ENCODE results near the gene PRIMA1. TPM values are rescaled to one million over a fixed set of nuclear protein-coding genes. Genes with fewer than 3 reads are reported as not detected.

Gene PRIMA1
- total RNA-seq, 1 donor from 2014 or later: 1.9 TPM

DNA sequence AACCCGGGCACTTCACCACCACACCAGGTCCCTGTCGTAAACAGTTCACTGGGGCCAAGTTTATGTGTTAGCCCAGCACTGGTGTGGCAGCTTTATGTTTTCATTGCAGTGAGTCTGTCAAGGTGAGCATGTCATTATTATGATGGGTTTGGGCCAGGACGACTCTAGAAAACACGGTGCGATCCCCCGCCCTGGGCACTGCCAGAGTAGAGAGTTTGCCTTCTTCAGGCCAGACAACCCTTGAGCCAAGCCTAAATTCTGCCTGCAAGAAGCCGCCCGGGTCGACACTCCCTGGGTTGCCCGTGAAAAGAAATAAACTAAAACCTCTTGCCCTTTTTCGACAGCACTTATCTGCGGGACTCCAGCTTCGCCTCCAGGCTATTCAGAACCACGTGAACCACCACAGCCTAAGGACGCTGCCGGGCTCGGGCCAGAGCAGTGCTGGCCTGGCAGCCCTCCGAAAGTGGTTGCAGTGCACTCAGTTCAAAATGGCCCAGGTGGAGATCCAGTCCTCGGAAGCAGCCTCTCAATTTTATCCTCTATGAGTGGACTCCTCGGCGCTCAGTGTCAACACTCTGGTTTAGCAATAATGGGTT is 81.8 kb downstream of the PRIMA1 start:
- no peak for DNase-seq
- ATAC-seq: peak; percentile 33
- H3K27ac ChIP-seq: no peak overlapping the region
- H3K9me3 ChIP-seq: no peaks in the 10 kb centered on the region
- H3K4me1 ChIP-seq: no peaks in the 10 kb centered on the region
- intact Hi-C loops (cut with DNase I): no loop called here
- H3K4me3 ChIP-seq: no peak overlapping the region
- no peaks in the 10 kb centered on the region for H3K36me3 ChIP-seq
- no peaks in the 10 kb centered on the region for H3K27me3 ChIP-seq
- TF ChIP-seq, protein P1, sequence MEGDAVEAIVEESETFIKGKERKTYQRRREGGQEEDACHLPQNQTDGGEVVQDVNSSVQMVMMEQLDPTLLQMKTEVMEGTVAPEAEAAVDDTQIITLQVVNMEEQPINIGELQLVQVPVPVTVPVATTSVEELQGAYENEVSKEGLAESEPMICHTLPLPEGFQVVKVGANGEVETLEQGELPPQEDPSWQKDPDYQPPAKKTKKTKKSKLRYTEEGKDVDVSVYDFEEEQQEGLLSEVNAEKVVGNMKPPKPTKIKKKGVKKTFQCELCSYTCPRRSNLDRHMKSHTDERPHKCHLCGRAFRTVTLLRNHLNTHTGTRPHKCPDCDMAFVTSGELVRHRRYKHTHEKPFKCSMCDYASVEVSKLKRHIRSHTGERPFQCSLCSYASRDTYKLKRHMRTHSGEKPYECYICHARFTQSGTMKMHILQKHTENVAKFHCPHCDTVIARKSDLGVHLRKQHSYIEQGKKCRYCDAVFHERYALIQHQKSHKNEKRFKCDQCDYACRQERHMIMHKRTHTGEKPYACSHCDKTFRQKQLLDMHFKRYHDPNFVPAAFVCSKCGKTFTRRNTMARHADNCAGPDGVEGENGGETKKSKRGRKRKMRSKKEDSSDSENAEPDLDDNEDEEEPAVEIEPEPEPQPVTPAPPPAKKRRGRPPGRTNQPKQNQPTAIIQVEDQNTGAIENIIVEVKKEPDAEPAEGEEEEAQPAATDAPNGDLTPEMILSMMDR (IDR thresholded peaks at IDR 0.05): no peak

DNA sequence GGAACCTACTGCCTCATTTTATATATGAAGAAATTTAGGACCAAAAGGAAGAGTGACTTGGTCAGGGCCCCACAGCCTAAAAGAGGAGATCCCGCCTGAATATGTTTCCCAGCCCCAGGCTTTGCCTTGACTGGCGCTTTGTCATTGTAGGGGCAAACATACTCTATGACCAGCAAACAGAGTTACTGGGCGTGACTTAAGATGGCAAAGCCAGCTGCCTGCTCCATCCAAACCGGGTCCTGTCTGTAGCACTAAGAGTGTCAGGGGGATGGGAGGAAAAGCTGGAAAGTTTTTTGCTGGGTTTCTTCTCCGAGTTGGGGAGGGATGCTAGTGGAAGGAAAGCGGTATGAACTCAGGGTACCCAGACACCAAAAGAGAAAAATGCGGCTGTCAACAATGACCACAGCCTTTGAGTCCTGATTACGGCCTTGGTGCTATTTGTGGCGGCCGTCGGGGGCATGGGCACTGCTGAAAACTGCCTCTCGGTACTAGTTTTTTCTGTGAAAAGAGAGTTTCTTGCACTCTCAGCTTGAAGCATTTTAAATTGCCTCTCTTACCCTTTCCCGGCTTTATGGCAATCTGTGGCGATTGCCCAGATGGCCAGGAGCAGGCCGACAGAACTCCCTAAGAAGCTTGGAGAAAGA is 82.7 kb downstream of the PRIMA1 start:
- Histone ChIP-seq H3K27ac (no peak overlapping the region), H3K4me1 (no peaks in the 10 kb centered on the region), H3K36me3 (no peaks in the 10 kb centered on the region), H3K27me3 (no peaks in the 10 kb centered on the region), H3K4me3 (no peak overlapping the region), H3K9me3 (no peaks in the 10 kb centered on the region)
- no peak for ATAC-seq
- no peak for DNase-seq
- intact Hi-C loops (cut with DNase I): no loop called here
- TF ChIP-seq, protein P1 (IDR thresholded peaks at IDR 0.05): no peak

DNA sequence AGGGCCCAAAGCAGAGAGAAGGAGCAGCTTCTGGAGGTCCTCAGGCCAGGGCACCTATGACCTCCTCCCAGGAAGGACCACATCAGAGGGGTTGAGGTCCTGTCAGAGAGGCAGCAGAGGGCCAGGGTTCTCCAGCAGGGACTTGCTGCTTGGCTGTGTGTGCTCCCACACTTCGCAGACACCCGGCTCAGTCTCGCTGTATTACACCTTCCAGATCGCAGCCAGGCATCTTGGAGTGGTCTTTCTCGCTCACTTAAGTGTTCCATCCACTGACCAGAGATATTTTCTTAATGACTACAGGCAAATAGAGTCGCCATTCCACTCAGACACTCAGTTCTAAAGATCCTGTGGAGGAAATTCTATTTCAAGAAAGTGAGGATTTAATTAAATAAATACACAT is 84.3 kb downstream of the PRIMA1 start:
- TF ChIP-seq, protein P1 (IDR thresholded peaks at IDR 0.05): no peak

DNA sequence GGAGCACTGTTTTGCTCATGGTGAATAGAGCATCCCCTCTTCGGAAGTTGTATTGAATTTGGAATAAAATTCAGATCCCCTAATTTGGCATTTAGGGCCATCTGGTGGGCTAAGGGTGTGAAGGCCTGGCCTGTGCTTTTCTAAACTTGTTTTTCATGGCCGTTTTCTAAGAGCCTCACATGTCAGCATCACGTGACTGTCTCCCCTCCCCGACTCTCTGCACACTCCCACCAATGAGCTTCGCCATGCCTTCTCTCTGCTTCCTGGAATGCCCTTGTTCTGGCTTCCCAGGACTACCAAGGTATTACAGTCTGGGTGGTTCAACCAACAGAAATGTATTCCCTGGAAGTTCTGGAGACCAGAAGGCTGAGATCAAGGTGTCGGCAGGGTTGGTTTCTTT is 85.3 kb downstream of the PRIMA1 start:
- H3K4me3 ChIP-seq: no peak overlapping the region
- ATAC-seq: no peak
- no peaks in the 10 kb centered on the region for H3K27me3 ChIP-seq
- DNase-seq: no peak
- H3K27ac ChIP-seq: no peak overlapping the region
- intact Hi-C loops (cut with DNase I): no loop called here
- no peaks in the 10 kb centered on the region for H3K36me3 ChIP-seq
- TF ChIP-seq, protein P1 (IDR thresholded peaks at IDR 0.05): no peak
- no peaks in the 10 kb centered on the region for H3K4me1 ChIP-seq
- H3K9me3 ChIP-seq: no peaks in the 10 kb centered on the region

More for the DNA sequence above, 84.3 kb downstream of the PRIMA1 start:
- DNase-seq: no peak
- Histone ChIP-seq H3K27ac (no peak overlapping the region), H3K27me3 (no peaks in the 10 kb centered on the region), H3K4me3 (no peak overlapping the region), H3K4me1 (no peaks in the 10 kb centered on the region), H3K36me3 (no peaks in the 10 kb centered on the region), H3K9me3 (no peaks in the 10 kb centered on the region)
- intact Hi-C loops (cut with DNase I): no loop called here
- no peak for ATAC-seq

DNA sequence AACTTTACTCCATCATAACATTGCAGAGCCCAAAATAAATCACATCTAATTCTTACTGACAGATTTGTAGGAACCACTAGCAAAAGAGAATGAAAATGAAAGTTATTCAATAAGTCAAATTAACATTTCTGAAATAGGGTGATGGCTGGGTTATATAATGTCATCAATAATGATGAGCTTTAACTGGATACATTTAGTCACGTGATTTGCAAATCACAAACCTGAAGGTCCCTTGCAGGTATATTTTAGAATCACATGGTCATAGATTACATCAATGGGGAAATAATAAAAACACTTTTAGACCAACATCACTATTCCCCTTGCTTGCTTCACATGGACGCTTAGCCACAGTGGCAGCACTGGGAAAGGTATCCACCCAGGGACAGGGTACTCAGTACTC is 86.7 kb downstream of the PRIMA1 start:
- Histone ChIP-seq H3K9me3 (no peaks in the 10 kb centered on the region), H3K27me3 (no peaks in the 10 kb centered on the region), H3K36me3 (no peaks in the 10 kb centered on the region), H3K4me3 (no peak overlapping the region), H3K4me1 (no peaks in the 10 kb centered on the region), H3K27ac (no peak overlapping the region)
- no peak for DNase-seq
- ATAC-seq: no peak
- intact Hi-C loops (cut with DNase I): no loop called here
- TF ChIP-seq, protein P1 (IDR thresholded peaks at IDR 0.05): no peak
